GM18868 (cell line): ENCODE data around the gene UNC5B.

ENCODE experiments used
- ATAC-seq: cut with Tn5 transposase; IDR thresholded peaks from one replicate; pipeline ENCODE4 v1.9.1; 2021; ENCODE audit warnings: mild to moderate bottlenecking, moderate library complexity; ENCODE audit not compliant: unreplicated experiment

The UNC5B gene

DNA sequence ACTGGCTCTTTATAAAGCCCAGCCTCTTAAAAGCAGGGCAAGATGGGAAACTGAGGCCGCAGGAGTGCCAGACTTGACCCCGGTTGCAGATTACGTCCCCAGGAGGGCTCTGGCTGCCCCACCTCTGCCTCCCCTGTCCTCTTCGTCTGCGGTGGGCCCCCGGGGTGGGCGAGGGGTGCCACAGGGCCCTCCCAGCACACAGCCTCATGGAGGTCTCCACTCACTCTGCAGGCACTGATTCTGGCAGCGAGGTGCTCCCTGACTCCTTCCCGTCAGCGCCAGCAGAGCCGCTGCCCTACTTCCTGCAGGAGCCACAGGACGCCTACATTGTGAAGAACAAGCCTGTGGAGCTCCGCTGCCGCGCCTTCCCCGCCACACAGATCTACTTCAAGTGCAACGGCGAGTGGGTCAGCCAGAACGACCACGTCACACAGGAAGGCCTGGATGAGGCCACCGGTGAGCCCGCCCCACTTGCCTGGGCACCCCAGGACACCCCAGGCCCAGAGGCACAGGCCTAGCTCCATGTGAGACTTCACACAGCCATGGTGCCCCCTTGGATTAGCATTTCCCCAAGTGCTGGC lies 67.3 kb downstream of the UNC5B start:
- ATAC-seq, result no peak

GRCh38 chr10:71280216-71280615 lies 67.8 kb downstream of the UNC5B start:
- no peak for ATAC-seq

DNA sequence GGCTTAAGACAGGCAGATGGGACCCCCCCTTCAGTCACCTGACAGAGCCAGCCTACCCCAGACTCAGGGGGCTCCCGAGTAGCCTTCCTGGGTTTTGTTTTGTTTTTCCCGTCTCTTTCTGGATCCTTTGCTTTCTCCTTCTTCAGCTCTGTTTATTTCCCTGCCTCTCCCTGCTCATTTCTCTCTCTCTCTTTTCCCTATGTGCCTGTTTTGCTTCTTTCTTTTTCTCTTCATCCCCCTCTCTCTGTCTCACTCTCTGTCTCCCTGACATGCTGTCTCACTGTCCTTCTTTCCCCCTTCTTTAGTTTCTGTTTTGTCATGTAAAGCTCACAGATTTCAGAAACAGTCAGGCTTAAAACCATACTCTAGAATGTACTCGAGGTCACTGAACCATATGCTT lies 68.5 kb downstream of the UNC5B start:
- ATAC-seq, result no peak

DNA sequence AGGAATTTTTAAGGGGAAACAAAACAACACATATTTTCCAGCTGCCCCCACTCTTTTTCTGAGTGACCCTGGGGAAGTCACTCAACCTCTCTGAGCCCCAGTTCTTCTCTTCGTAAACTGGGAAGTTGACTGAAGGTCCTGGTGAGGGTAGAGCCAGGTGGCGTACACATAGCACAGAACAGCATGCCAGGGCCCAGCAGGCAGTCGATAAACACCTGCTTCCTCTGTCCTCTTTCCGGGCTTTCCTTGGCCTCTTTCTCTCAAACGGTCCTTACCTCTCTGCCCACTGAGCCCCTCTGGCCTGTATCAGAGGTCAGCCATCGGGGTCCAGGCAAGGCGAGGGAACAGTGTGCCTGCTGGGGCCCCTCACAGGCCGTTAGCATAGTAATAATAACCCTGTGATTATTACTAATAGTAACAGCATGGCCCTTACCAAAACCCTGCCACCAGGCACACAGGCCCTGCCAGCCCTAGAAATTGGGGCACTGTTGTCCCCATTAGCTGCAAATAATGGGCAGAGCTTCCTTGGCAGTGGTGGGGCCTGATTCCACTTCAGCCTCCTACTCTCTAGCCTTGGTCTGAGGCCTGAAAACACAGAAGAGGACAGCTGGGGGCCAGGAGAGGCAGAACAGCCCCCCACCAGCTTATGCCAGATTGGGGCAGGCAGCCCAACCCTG lies 69.4 kb downstream of the UNC5B start:
- no peak for ATAC-seq

DNA sequence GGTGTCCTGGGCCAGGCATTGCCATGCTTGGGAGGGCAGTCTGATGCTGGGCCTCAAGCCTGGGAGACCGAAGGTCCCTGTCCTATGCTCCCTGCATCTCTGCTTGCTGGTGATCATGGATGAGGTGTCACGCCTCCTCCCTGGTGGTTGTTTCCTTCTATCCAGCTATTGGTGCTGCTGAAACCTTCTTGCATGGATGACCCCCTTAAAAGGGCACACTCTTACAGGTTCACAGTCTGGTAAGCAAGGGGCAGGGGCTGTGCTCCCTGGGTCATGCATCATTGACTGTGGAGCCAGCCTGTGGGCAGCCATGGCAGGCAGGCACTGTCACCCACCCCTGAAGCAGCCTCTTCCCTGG lies 69.9 kb downstream of the UNC5B start:
- no peak for ATAC-seq

GRCh38 chr10:71283410-71283809 lies 71.0 kb downstream of the UNC5B start:
- ATAC-seq, result no peak

GRCh38 chr10:71283876-71284275 lies 71.5 kb downstream of the UNC5B start:
- ATAC-seq, result no peak

- ATAC-seq, result no peak
These were observed 72.3 kb downstream of the UNC5B start for GRCh38 chr10:71284544-71285179.

- ATAC-seq, result no peak
These were observed 72.8 kb downstream of the UNC5B start for GRCh38 chr10:71285180-71285545.

- ATAC-seq, result no peak
These were observed 73.6 kb downstream of the UNC5B start for GRCh38 chr10:71285986-71286385.

- ATAC-seq, result no peak
These were observed 74.3 kb downstream of the UNC5B start for GRCh38 chr10:71286521-71287294.

GRCh38 chr10:71287456-71287855 lies 75.1 kb downstream of the UNC5B start:
- no peak for ATAC-seq

DNA sequence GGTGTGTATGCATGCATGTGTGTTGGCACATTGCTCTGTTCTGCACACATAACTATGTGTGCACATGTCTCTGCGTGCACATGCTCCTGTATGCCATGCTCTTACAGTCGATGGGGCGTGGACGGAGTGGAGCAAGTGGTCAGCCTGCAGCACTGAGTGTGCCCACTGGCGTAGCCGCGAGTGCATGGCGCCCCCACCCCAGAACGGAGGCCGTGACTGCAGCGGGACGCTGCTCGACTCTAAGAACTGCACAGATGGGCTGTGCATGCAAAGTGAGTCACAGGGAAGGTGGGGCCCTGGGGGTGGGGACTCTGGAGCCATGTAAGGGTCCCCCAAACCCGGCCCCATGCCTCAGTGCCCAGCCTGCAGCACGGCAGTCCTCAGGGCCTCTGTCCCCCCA lies 76.1 kb downstream of the UNC5B start:
- ATAC-seq, result no peak

DNA sequence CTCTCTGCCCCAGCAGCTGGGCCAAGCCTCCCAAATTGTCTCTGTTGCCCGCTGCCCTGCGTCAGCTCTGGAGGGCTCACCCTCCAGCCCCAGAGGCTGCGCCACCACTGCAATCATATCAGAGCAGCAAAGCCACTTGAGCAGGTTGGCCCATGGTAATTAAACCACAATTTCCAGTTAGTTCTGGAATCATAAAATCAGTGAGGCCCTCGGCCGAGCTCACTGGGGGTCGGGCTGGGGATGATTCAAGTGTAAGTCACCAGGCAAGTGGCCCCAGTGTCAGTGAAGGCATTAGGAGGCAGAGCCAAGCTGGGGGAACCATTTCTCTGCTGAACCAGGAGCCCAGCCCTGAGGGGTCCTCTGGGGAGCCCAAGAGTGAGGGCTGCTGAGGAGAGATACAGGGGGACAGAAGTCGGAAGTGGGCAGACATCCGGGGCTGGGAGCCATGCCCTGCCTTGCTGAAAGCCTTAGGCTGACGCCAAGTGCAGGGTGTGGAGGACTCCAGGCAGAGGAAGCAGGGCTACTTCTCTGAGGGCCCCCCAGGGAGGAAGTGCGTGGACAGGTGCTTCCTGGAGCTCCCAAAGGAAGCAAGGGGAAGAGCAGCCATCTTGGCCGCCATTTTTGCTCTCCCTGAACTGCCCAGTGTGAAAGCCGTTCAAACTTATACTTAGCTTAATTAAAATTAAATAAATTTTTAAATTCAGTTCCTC lies 77.2 kb downstream of the UNC5B start:
- no peak for ATAC-seq

DNA sequence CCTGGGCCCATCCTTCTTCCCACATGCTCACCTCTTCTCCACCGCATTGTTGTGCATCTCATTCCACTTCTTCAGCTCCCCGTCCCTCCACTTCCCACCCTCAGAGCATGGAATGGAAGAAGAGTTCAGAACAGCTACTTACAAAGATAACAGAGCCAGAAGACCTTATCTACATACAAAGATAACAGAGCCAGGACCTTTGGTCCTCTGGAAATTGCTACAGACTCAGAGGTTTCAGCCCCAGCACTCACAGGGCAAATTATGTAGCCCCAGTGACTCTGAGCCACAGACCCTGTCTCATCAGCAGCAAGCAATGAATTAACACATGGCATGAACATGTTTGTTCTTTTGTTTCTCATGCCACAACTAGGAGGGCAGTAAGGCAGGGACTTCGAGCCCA lies 78.0 kb downstream of the UNC5B start:
- no peak for ATAC-seq

GRCh38 chr10:71290806-71291527 lies 78.6 kb downstream of the UNC5B start:
- ATAC-seq, result no peak

DNA sequence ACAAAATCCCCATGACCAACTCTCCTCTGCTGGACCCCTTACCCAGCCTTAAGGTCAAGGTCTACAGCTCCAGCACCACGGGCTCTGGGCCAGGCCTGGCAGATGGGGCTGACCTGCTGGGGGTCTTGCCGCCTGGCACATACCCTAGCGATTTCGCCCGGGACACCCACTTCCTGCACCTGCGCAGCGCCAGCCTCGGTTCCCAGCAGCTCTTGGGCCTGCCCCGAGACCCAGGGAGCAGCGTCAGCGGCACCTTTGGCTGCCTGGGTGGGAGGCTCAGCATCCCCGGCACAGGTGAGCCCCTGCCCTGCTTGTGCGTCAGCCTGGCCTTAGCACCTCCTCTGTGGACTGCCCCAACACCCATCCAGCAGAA lies 79.1 kb downstream of the UNC5B start:
- ATAC-seq, result no peak

DNA sequence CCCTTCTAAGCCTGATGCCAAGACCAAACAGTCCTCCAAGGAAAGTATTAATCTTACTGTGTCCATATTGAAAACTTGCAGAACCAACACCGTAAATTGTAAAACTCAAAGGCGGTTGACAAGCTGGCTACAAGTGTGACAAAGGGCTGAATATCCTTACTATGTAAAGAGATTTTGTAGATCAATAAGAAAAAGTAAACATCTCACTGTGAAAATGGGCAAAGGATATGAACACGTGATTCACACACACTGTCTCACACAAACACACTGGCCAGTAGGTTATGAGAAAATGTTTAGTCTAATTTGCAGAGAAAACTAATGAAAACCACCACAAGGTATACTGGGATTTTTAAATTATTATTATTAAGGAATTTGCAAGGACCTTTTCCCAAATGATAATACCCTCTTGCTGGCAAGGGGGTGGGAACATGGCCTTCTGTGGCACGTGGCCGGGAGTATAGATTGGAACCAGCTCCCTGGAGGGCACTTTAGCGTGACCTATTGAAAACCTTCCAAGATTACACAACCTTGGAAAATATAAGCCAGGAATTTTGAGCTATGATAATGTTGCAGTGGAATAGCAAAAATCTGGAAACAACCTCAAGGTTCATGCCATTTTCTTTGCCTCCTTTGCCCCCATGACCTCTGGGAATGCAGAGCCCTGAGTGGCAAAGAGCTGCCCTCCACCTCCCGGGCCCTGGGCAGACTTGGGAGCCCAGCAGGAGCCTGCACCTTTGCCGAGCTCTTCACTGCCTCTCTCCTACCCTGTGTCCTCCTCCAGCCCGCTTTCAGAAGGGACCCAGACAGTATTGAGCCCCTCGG lies 80.5 kb downstream of the UNC5B start:
- ATAC-seq, result no peak

GRCh38 chr10:71293446-71294084 lies 81.2 kb downstream of the UNC5B start:
- ATAC-seq, result no peak
